T-helper 1 cell treated with Interleukin-12 subunit alpha and Interleukin-12 subunit beta and Interleukin-4 antibody, amounts not matched to agents 30 ng/mL and 1 ng/mL, for 36 hours (primary cell): ENCODE measurements around the gene AQP7. TPM values are rescaled to one million over a fixed set of nuclear protein-coding genes. Genes with fewer than 3 reads are reported as not detected.
"Not testable (repeated sequence)": the region's sequence is repeated elsewhere in the genome, so short reads cannot be mapped to it uniquely, and the experiment has no call there.

Source experiments
- intact Hi-C: fragments of 100-400 bp; cut with micrococcal nuclease; formaldehyde crosslinking; loops from one replicate; pipeline ENCODE4 v1.15.1; 2024
- total RNA-seq: library from RNA; stranded (reverse); gene quantifications from 2 replicates; pipeline ENCODE4 v1.2.3, GENCODE V29; 2022

The AQP7 gene
- total RNA-seq: 0.27 and 0.54 TPM in 2 replicates

- intact Hi-C loops: not testable (repeated sequence)
Observed at GRCh38 chr9:33402371-33402770, at the start of gene AQP7. Gene AQP7, minus strand, starts transcription at chr9:33402568. Its CDS starts 1,306 bp downstream, at chr9:33401262.

- intact Hi-C loops: no loop called here
Observed at GRCh38 chr9:33450621-33451146, 48.3 kb upstream of the AQP7 start.

- intact Hi-C loops: no loop called here
Observed at GRCh38 chr9:33449715-33450114, 47.3 kb upstream of the AQP7 start.

GRCh38 chr9:33447799-33448553 is 45.6 kb upstream of the AQP7 start:
- intact Hi-C loops: no loop called here

- intact Hi-C loops: loop anchor here (1.0 kb wide), 6 partner anchors 19 to 157 kb away; partner anchors contain the start of gene NFX1
Observed at GRCh38 chr9:33446946-33447798, 44.8 kb upstream of the AQP7 start, which contains the start of gene AQP3. Gene AQP3, minus strand, starts transcription at chr9:33447593. Its CDS starts 63 bp downstream, at chr9:33447530.

GRCh38 chr9:33446240-33446945 is 44.0 kb upstream of the AQP7 start:
- intact Hi-C loops: loop anchor here (1.0 kb wide), 6 partner anchors 20 to 156 kb away; partner anchors contain the start of gene NFX1

- intact Hi-C loops: loop anchor here (1.0 to 2.0 kb wide), 7 partner anchors 13 to 155 kb away; partner anchors contain the start of gene NFX1
Observed at GRCh38 chr9:33445389-33446239, 43.2 kb upstream of the AQP7 start.

- intact Hi-C loops: loop anchor here (2.0 kb wide), 1 partner anchor 15 kb away; no protein-coding TSS in a partner anchor
Observed at GRCh38 chr9:33443464-33444154, 41.2 kb upstream of the AQP7 start.

GRCh38 chr9:33443047-33443446 is 40.7 kb upstream of the AQP7 start:
- intact Hi-C loops: no loop called here

GRCh38 chr9:33442125-33442524 is 39.8 kb upstream of the AQP7 start:
- intact Hi-C loops: no loop called here

GRCh38 chr9:33440609-33441008 is 38.2 kb upstream of the AQP7 start:
- intact Hi-C loops: no loop called here

- intact Hi-C loops: no loop called here
Observed at GRCh38 chr9:33440204-33440603, 37.8 kb upstream of the AQP7 start.

GRCh38 chr9:33439731-33440130 is 37.4 kb upstream of the AQP7 start:
- intact Hi-C loops: no loop called here

GRCh38 chr9:33438926-33439680 is 36.7 kb upstream of the AQP7 start:
- intact Hi-C loops: no loop called here

GRCh38 chr9:33437898-33438297 is 35.5 kb upstream of the AQP7 start:
- intact Hi-C loops: no loop called here

GRCh38 chr9:33437205-33437604 is 34.8 kb upstream of the AQP7 start:
- intact Hi-C loops: no loop called here

- intact Hi-C loops: no loop called here
Observed at GRCh38 chr9:33436445-33436844, 34.1 kb upstream of the AQP7 start.

GRCh38 chr9:33435821-33436277 is 33.5 kb upstream of the AQP7 start:
- intact Hi-C loops: no loop called here
